Muscle layer of colon (tissue), 2 donors: Measurements from ENCODE around the gene ANO2.

Experiments used
- H3K27ac ChIP-seq: one replicate; pipeline ENCODE4 v1.7.0; 2013; ENCODE audit warnings: low read depth, mild to moderate bottlenecking, low read length, moderate library complexity
- H3K27me3 ChIP-seq, 2 donors: one replicate each; pipeline ENCODE4 v1.7.0; 2013; ENCODE audit warnings: low read length in 2 of 2, mild to moderate bottlenecking in 2 of 2; ENCODE audit not compliant: insufficient read depth in 2 of 2, control insufficient read depth in 1 of 2
- H3K36me3 ChIP-seq: one replicate; pipeline ENCODE4 v1.7.0; 2013; ENCODE audit warnings: mild to moderate bottlenecking, low read length; ENCODE audit not compliant: insufficient read depth
- H3K4me1 ChIP-seq: one replicate; pipeline ENCODE4 v1.7.0; 2013; ENCODE audit warnings: mild to moderate bottlenecking, low read length; ENCODE audit not compliant: insufficient read depth
- H3K4me3 ChIP-seq, 2 donors: one replicate each; pipeline ENCODE4 v1.7.0; 2013; ENCODE audit warnings: low read length in 2 of 2, low read depth in 1 of 2, mild to moderate bottlenecking in 1 of 2, moderate library complexity in 1 of 2
- H3K9ac ChIP-seq: one replicate; pipeline ENCODE4 v1.7.0; 2013; ENCODE audit warnings: low read length
- H3K9me3 ChIP-seq: one replicate; pipeline ENCODE4 v1.7.0; 2013; ENCODE audit warnings: mild to moderate bottlenecking, low read length
- donor health status: abdominal sarcoma.
- donor health status: Adenocarcinoma of cecum.

The ANO2 gene

DNA sequence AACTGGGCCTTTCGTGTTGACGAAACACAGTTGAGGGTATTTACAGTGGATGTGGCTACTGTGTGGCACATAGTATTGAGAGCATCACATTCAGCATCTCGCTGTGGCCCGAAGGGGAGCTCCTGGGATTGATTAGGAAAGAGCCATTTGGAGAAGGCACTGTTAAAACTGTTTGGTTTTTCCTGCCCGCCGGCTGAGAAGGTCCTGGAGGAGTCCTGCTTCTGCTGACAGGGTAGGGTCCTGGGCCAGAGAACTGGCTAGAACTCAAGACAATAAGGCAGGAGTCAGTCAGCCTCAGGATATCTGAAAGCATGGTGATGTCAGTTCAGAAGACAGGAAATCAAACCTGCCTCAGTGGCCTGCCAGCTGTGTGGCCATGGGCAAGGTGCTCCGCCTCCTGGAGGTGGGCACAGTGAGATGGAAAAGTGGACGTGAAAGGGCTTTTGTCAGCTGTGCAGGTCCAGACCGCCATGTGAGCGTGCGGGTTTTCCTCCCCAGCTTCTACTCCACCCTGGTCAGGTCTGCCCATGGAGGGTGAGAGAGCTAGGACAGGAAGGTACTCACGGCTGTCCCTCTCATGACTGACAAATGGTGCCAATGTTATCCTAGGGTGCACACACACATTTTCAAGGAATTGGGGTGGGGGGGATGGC lies 420.8 kb downstream of the ANO2 start:
- H3K27ac ChIP-seq, result no peak overlapping the region
- no peaks in the 10 kb centered on the region for H3K4me1 ChIP-seq
- no peaks in the 10 kb centered on the region for H3K9me3 ChIP-seq
- no peak overlapping the region for H3K4me3 ChIP-seq
- H3K27me3 ChIP-seq, result no peaks in the 10 kb centered on the region
- H3K36me3 ChIP-seq, result no peaks in the 10 kb centered on the region
- no peak overlapping the region for H3K9ac ChIP-seq

GRCh38 chr12:5523396-5524115 lies 421.5 kb downstream of the ANO2 start:
- Histone ChIP-seq H3K4me1 (no peaks in the 10 kb centered on the region), H3K9me3 (no peaks in the 10 kb centered on the region), H3K27ac (no peak overlapping the region), H3K4me3 (no peak overlapping the region), H3K9ac (no peak overlapping the region), H3K36me3 (no peaks in the 10 kb centered on the region), H3K27me3 (no peaks in the 10 kb centered on the region)

DNA sequence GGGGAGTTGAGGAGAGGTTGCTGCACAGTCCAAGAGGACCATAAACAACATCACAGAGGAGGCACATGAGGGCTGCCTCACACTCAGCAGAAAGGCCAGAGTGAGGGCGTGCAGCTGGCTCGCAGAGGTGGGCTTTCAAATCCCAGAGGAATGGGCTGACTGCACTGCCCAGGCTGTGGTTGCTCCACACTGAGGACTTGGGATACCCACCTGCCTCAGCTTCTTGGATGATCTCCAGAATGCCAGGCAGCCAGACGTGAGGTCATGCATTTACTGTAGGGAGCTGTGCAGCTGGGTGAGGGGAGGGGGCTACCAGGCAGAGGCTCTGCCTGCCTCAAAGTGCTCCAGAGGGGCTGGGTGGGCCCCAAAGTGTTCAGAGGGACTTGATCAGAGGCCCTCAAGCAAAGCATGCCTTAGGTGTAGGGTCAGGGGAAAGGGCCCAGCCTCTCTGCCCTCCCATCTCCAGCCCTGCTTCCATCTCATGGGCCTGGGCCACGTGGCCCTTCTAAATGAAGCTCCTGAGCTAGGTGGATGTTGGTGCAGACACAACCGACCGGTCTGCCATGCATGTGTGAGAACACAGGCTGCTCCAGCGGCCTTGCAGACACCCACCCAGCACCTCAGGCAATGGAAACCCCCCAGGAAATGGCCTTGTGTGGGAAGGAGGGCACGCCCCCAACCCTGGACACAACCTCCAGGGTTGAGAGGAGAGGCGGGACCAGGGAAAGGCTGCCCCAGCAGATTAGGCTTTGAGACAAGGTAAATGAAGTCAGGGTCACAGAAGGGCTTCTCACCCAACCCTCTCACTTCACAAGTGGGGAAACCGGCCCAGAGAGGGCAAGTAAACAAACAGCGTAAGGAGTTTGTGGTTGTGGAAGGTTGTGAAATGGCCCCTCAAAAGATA lies 422.4 kb downstream of the ANO2 start:
- Histone ChIP-seq H3K27me3 (no peaks in the 10 kb centered on the region), H3K36me3 (no peaks in the 10 kb centered on the region), H3K4me1 (no peaks in the 10 kb centered on the region), H3K27ac (no peak overlapping the region), H3K4me3 (no peak overlapping the region), H3K9ac (no peak overlapping the region), H3K9me3 (no peaks in the 10 kb centered on the region)

DNA sequence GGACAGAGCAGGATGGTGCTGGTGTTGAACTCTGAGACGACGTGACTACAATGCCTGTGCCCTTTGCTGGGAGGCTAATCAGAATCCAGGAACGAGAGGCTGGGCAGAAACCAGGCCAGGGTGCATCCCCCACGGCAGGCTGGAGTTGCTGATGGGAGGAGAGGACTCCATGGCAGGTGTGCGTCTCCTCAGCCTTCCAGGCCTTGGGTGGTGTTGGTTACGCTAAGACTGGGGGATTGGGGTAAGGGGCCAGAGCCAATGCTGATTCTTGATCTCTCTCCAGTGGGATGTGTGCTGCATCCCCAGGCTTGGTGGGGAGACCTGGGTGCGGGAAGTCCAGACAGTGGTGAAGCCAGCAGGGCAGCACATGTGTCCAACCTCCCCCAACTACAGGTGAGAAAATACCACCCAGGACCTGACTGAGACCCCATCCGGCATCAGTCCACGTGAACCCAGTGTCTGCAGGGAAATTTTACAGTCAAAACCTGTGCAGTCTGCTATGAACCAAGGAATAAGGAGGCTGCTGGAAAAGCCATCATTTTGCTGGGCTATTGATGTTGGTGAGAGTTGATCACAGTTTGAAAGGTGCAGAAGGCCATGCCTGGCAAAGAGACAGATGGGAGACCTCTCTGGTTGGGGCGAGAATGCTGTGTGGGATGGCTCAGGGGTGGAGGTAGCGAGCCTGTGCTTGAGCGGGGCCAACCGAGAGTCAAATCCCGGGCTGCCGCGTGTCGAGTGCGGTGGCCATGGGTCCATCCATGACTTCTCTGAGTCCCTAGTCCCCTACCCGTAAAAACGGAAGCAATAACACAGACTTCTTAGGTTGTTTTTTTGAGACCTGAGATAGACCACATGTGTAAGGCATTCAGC lies 423.4 kb downstream of the ANO2 start:
- H3K4me1 ChIP-seq, result no peaks in the 10 kb centered on the region

DNA sequence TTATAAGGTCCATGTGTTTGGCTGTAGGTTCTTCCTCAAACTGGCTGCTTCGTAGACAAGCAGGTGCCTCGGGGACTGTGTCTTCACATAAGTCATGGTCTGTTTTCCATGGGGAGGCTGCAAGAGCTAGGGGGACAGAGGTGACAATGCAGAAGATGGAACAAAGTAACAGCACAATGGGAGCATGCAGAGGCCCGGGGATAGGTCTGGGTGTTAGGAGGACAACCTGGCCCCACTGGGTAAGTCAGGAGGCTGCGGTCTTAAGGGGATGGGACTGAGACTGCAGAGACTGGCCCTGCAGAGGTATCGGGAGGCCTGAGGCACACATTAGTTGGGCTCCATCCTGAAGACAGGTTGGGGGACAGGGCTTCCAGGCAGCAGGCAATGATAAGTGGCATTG lies 424.2 kb downstream of the ANO2 start:
- Histone ChIP-seq H3K27ac (no peak overlapping the region), H3K9me3 (no peaks in the 10 kb centered on the region), H3K27me3 (no peaks in the 10 kb centered on the region), H3K4me3 (no peak overlapping the region), H3K36me3 (no peaks in the 10 kb centered on the region), H3K9ac (no peak overlapping the region), H3K4me1 (no peaks in the 10 kb centered on the region)

More for the DNA sequence above, 423.4 kb downstream of the ANO2 start:
- Histone ChIP-seq H3K27ac (no peak overlapping the region), H3K9ac (no peak overlapping the region), H3K27me3 (no peaks in the 10 kb centered on the region), H3K36me3 (no peaks in the 10 kb centered on the region), H3K4me3 (no peak overlapping the region), H3K9me3 (no peaks in the 10 kb centered on the region)

- Histone ChIP-seq H3K36me3 (no peaks in the 10 kb centered on the region), H3K4me3 (no peak overlapping the region), H3K4me1 (no peaks in the 10 kb centered on the region), H3K9me3 (no peaks in the 10 kb centered on the region), H3K9ac (no peak overlapping the region), H3K27ac (no peak overlapping the region), H3K27me3 (no peaks in the 10 kb centered on the region)
Observed at GRCh38 chr12:5520037-5520436, 425.0 kb downstream of the ANO2 start.

- H3K9me3 ChIP-seq, result no peaks in the 10 kb centered on the region
- no peak overlapping the region for H3K4me3 ChIP-seq
- no peak overlapping the region for H3K9ac ChIP-seq
- no peak overlapping the region for H3K27ac ChIP-seq
- H3K36me3 ChIP-seq, result no peaks in the 10 kb centered on the region
- H3K27me3 ChIP-seq, result no peaks in the 10 kb centered on the region
- no peaks in the 10 kb centered on the region for H3K4me1 ChIP-seq
Observed at GRCh38 chr12:5518584-5519365, 426.3 kb downstream of the ANO2 start.

- H3K27ac ChIP-seq, result no peak overlapping the region
- no peaks in the 10 kb centered on the region for H3K9me3 ChIP-seq
- H3K9ac ChIP-seq, result no peak overlapping the region
Observed at GRCh38 chr12:5516371-5517241, 428.5 kb downstream of the ANO2 start.

GRCh38 chr12:5515458-5515857 lies 429.6 kb downstream of the ANO2 start:
- H3K9me3 ChIP-seq, result no peaks in the 10 kb centered on the region
- no peaks in the 10 kb centered on the region for H3K36me3 ChIP-seq
- no peak overlapping the region for H3K4me3 ChIP-seq
- H3K27ac ChIP-seq, result no peak overlapping the region
- H3K27me3 ChIP-seq, result peaks cover 0 to 4% of the 10 kb centered on the region in 2 donors
- H3K4me1 ChIP-seq, result peaks cover 8% of the 10 kb centered on the region
- no peak overlapping the region for H3K9ac ChIP-seq

More at GRCh38 chr12:5516371-5517241, 428.5 kb downstream of the ANO2 start:
- no peak overlapping the region for H3K4me3 ChIP-seq
- H3K36me3 ChIP-seq, result no peaks in the 10 kb centered on the region
- no peaks in the 10 kb centered on the region for H3K27me3 ChIP-seq
- H3K4me1 ChIP-seq, result peaks cover 8% of the 10 kb centered on the region

DNA sequence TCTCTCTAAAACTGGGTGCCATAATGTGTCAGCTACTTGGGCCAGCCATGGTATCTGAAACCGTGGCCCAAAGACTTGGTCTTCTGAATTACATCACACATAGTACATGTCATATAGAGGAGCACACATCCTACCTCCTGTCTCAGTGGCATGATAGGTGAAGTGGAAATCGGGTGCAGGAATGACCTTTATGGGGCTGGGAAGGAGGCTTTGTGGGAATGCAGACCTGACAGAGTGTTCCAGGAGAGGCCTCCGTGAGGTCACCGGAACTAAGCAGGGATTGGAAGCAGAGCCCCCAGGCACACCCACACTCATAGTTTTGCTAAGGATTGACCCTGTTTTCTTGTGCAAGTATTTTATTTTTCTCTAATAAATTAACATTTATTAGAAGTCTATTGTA lies 430.5 kb downstream of the ANO2 start:
- Histone ChIP-seq H3K27me3 (peaks cover 0 to 5% of the 10 kb centered on the region in 2 donors), H3K9me3 (no peaks in the 10 kb centered on the region), H3K9ac (no peak overlapping the region), H3K4me1 (peaks cover 8% of the 10 kb centered on the region), H3K4me3 (no peak overlapping the region), H3K36me3 (no peaks in the 10 kb centered on the region), H3K27ac (no peak overlapping the region)
